HFFc6 (cell line): Measurements from ENCODE around the gene FYB2. TPM values are rescaled to one million over a fixed set of nuclear protein-coding genes. Genes with fewer than 3 reads are reported as not detected.
"Not testable (repeated sequence)": the region's sequence is repeated elsewhere in the genome, so short reads cannot be mapped to it uniquely, and the experiment has no call there.

Experiments
- DNase-seq: peaks from one replicate; pipeline ENCODE4 v3.0.0-alpha.2; 2018
- H3K27ac Mint-ChIP-seq: 2 replicates; pipeline ENCODE4 v1.8.0; 2020; ENCODE audit warnings: mild to moderate bottlenecking, mixed read lengths
- H3K27me3 Mint-ChIP-seq: 2 replicates; pipeline ENCODE4 v1.8.0; 2021; ENCODE audit warnings: mild to moderate bottlenecking, moderate library complexity, mixed read lengths; ENCODE audit not compliant: insufficient read depth
- H3K36me3 Mint-ChIP-seq: 2 replicates; pipeline ENCODE4 v1.8.0; 2021; ENCODE audit warnings: low read depth, mixed read lengths
- H3K4me1 Mint-ChIP-seq: 2 replicates; pipeline ENCODE4 v1.8.0; 2020; ENCODE audit warnings: low read depth, mixed read lengths
- H3K4me3 Mint-ChIP-seq: 2 replicates; pipeline ENCODE4 v1.8.0; 2020; ENCODE audit warnings: mild to moderate bottlenecking, moderate library complexity, mixed read lengths
- H3K9me3 Mint-ChIP-seq: 2 replicates; pipeline ENCODE4 v1.8.0; 2020; ENCODE audit warnings: mild to moderate bottlenecking, mixed read lengths
- CTCF ChIP-seq: fragments of 200-600 bp; sonication (generic); IDR thresholded peaks from 2 replicates; pipeline ENCODE4 v1.5.0; 2021; ENCODE audit warnings: antibody characterized with exemption, mild to moderate bottlenecking
- total RNA-seq, 6 experiments: library from RNA; stranded (reverse); fragmentation: NEBNext Ultra II Directional; extraction: Animal tissue kit (Norgen Biotek cat#: 25700); gene quantifications; 2 replicates in 1 of 6; 3 replicates in 5 of 6; pipeline ENCODE4 v1.2.3, GENCODE V29; 2021

The FYB2 gene
- total RNA-seq, 6 experiments from 2014 or later = 0.11 TPM; not detected in 5

GRCh38 chr1:56788102-56788501 lies 31.1 kb downstream of the FYB2 start:
- Mint-ChIP-seq H3K9me3 (no peaks in the 10 kb centered on the region; the same call in 1 of the 2 replicates), H3K4me1 (no peaks in the 10 kb centered on the region), H3K4me3 (no peak overlapping the region), H3K27me3 (peaks cover 6% of the 10 kb centered on the region), H3K36me3 (no peaks in the 10 kb centered on the region), H3K27ac (no peak overlapping the region)
- TF ChIP-seq CTCF = no peak
- no peak for DNase-seq

- Mint-ChIP-seq H3K4me3 (no peak overlapping the region), H3K27ac (no peak overlapping the region), H3K36me3 (no peaks in the 10 kb centered on the region), H3K9me3 (no peaks in the 10 kb centered on the region; the same call in 1 of the 2 replicates), H3K4me1 (no peaks in the 10 kb centered on the region), H3K27me3 (peaks cover 6% of the 10 kb centered on the region)
- DNase-seq = no peak
- no peak for TF ChIP-seq CTCF
Measured at GRCh38 chr1:56787330-56787729, 31.9 kb downstream of the FYB2 start.

DNA sequence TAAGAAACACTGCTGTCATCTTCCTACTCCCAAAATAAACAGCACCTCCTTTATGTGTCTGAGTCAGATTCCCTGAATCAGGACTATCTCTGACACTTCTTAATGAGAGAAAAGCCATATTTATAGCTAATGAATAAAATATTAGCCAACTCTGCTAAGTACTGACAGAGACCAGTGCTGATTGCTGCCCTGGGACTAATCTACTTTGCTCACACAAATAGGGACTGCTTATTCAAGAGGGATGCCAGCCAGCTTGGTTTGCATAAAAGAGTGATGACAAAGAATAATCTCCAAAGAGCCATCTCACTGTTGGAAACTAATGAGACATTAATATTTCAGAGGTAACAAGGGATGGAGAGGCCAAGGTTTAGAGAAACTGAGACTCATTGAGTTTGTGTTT lies 36.4 kb downstream of the FYB2 start:
- Mint-ChIP-seq H3K27ac (no peak overlapping the region), H3K4me3 (no peak overlapping the region), H3K27me3 (peaks cover 5% of the 10 kb centered on the region), H3K9me3 (no peaks in the 10 kb centered on the region), H3K36me3 (no peaks in the 10 kb centered on the region), H3K4me1 (no peaks in the 10 kb centered on the region)
- TF ChIP-seq CTCF = no peak
- no peak for DNase-seq

DNA sequence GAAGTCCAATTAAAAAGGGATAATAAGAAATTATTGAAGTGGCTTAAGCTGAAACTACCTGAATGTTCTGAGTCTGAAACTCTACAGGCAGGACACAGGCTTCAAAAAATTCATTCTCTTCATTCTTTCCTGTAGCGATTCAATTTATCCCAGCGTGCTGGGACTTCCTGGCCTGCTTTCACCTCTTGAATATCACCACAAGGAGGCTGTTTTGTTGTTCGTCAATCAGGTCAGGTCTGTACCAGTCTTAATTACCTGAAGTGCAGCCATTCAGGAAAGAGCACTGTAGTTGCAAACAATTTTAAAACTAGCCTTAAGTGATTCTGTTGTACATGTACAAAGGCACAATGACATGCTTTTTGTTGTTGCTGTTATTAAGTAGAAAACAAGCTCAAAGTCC lies 38.4 kb downstream of the FYB2 start:
- DNase-seq = no peak
- TF ChIP-seq CTCF = no peak
- no peak overlapping the region for H3K27ac Mint-ChIP-seq
- no peaks in the 10 kb centered on the region for H3K9me3 Mint-ChIP-seq
- H3K27me3 Mint-ChIP-seq = peaks cover 5% of the 10 kb centered on the region
- H3K36me3 Mint-ChIP-seq = no peaks in the 10 kb centered on the region
- no peak overlapping the region for H3K4me3 Mint-ChIP-seq
- H3K4me1 Mint-ChIP-seq = no peaks in the 10 kb centered on the region

DNA sequence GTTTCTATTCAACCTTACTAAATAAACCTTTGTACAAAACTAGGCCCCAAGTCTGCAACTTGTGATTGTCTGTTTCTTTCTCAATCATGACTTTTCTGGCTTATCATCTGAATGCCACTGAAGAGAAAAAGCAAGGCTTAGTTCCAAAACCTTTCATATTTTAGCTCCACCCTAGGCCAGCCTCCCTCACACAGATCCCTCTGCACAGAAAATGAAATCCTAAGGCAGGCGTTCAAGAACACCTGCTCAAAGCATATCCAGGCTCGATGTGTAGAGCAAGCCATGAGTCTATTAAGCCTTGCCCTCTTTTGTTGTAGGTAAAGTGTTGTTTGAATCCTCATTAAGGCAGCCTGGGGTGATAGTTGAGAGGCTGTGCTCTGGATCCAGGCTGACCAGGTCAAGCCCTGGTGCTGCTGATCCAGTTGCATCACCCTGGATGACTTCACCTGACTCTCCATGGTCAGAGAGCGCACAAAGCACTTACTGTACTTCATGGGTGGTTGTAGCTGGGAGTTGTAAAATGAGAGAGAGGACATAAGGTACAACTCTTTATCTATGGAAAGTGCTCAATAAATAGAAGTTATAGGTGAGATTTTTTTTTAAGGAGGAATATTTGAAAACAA lies 39.0 kb downstream of the FYB2 start:
- Mint-ChIP-seq H3K4me1 (no peaks in the 10 kb centered on the region), H3K4me3 (no peak overlapping the region), H3K36me3 (no peaks in the 10 kb centered on the region), H3K27ac (no peak overlapping the region), H3K27me3 (peaks cover 3% of the 10 kb centered on the region; the same call in 1 of the 2 replicates), H3K9me3 (no peaks in the 10 kb centered on the region)
- no peak for TF ChIP-seq CTCF
- DNase-seq = no peak

GRCh38 chr1:56777972-56778371 lies 41.2 kb downstream of the FYB2 start:
- H3K36me3 Mint-ChIP-seq = no peaks in the 10 kb centered on the region
- H3K27me3 Mint-ChIP-seq = peaks cover 3% of the 10 kb centered on the region; the same call in 1 of the 2 replicates
- no peak for TF ChIP-seq CTCF
- H3K4me1 Mint-ChIP-seq = no peaks in the 10 kb centered on the region
- no peak overlapping the region for H3K4me3 Mint-ChIP-seq
- no peak for DNase-seq
- H3K27ac Mint-ChIP-seq = no peak overlapping the region
- no peaks in the 10 kb centered on the region for H3K9me3 Mint-ChIP-seq

- H3K4me3 Mint-ChIP-seq = peak overlapping the region; percentile 53; the same call in 1 of the 2 replicates
- H3K27me3 Mint-ChIP-seq, H3K27ac Mint-ChIP-seq, H3K36me3 Mint-ChIP-seq, DNase-seq, H3K4me1 Mint-ChIP-seq, H3K9me3 Mint-ChIP-seq: not testable (repeated sequence)
Measured at GRCh38 chr1:56774732-56775131, 44.5 kb downstream of the FYB2 start.
